ENCODE results near the gene USP2. TPM values are rescaled to one million over a fixed set of nuclear protein-coding genes. Genes with fewer than 3 reads are reported as not detected.

Gene USP2
- total and polyA plus RNA-seq, 4 donors: 1.7 to 6.5 (median 3.5) TPM

GRCh38 chr11:119319700-119320239 lies 61.7 kb downstream of the USP2 start:
- Histone ChIP-seq H3K27ac (ENCODE audit: low read depth in 1 of 2, low read length in 1 of 2) (peak overlapping the region; percentile 76 to 89), H3K4me3 (no peak overlapping the region), H3K9ac (ENCODE audit: insufficient read depth in 1 of 2, low read length in 2 of 2) (no peak overlapping the region), H3K36me3 (ENCODE audit: control insufficient read depth in 4 of 4, insufficient read depth in 4 of 4, low read length in 4 of 4) (no peaks in the 10 kb centered on the region), H3K4me1 (ENCODE audit: control insufficient read depth in 5 of 5, insufficient read depth in 5 of 5, low read length in 5 of 5) (peaks cover 0 to 70% (median 14%) of the 10 kb centered on the region in 5 donors), H3K9me3 (ENCODE audit: control insufficient read depth in 4 of 4, insufficient read depth in 3 of 4, low read length in 3 of 4) (no peaks in the 10 kb centered on the region), H3K27me3 (ENCODE audit: control insufficient read depth in 3 of 3, insufficient read depth in 3 of 3, low read length in 2 of 3) (no peaks in the 10 kb centered on the region)
- DNase-seq: peak in 2 of 3 donors; percentile 47 to 72
- TF ChIP-seq CTCF (IDR thresholded peaks at IDR 0.05; ENCODE audit: control extremely low read depth, extremely low read depth): no peak
- WGBS, 2 donors: 51 to 62% methylated on average over 10 to 11 of the region's 11 CpGs
- ATAC-seq (ENCODE audit: insufficient read depth, low FRiP score): no peak

GRCh38 chr11:119319136-119319699 lies 62.3 kb downstream of the USP2 start:
- 71 to 87% methylated on average over 8 of the region's 8 CpGs for WGBS, 2 donors
- H3K4me1 ChIP-seq (ENCODE audit: control insufficient read depth in 5 of 5, insufficient read depth in 5 of 5, low read length in 5 of 5): peaks cover 0 to 73% (median 14%) of the 10 kb centered on the region in 5 donors
- ATAC-seq (ENCODE audit: insufficient read depth, low FRiP score) (no peak), DNase-seq (no peak)
- H3K36me3 ChIP-seq (ENCODE audit: control insufficient read depth in 4 of 4, insufficient read depth in 4 of 4, low read length in 4 of 4): no peaks in the 10 kb centered on the region
- H3K27ac ChIP-seq (ENCODE audit: low read depth in 1 of 2, low read length in 1 of 2): peak overlapping the region; percentile 76 to 89
- no peaks in the 10 kb centered on the region for H3K9me3 ChIP-seq (ENCODE audit: control insufficient read depth in 4 of 4, insufficient read depth in 3 of 4, low read length in 3 of 4)
- H3K9ac ChIP-seq (ENCODE audit: insufficient read depth in 1 of 2, low read length in 2 of 2): peak overlapping the region in 1 of 2 donors; percentile 28
- TF ChIP-seq CTCF (IDR thresholded peaks at IDR 0.05; ENCODE audit: control extremely low read depth, extremely low read depth): no peak
- no peaks in the 10 kb centered on the region for H3K27me3 ChIP-seq (ENCODE audit: control insufficient read depth in 3 of 3, insufficient read depth in 3 of 3, low read length in 2 of 3)
- H3K4me3 ChIP-seq: no peak overlapping the region

GRCh38 chr11:119318240-119319135 lies 63.0 kb downstream of the USP2 start:
- H3K4me1 ChIP-seq (ENCODE audit: control insufficient read depth in 5 of 5, insufficient read depth in 5 of 5, low read length in 5 of 5): peaks cover 0 to 73% (median 14%) of the 10 kb centered on the region in 5 donors
- ATAC-seq (ENCODE audit: insufficient read depth, low FRiP score): no peak

More at GRCh38 chr11:119318240-119319135, 63.0 kb downstream of the USP2 start:
- no peak for TF ChIP-seq CTCF (IDR thresholded peaks at IDR 0.05; ENCODE audit: control extremely low read depth, extremely low read depth)
- Histone ChIP-seq H3K27me3 (ENCODE audit: control insufficient read depth in 3 of 3, insufficient read depth in 3 of 3, low read length in 2 of 3) (no peaks in the 10 kb centered on the region), H3K27ac (ENCODE audit: low read depth in 1 of 2, low read length in 1 of 2) (peak overlapping the region; percentile 76 to 89), H3K4me3 (no peak overlapping the region), H3K9me3 (ENCODE audit: control insufficient read depth in 4 of 4, insufficient read depth in 3 of 4, low read length in 3 of 4) (no peaks in the 10 kb centered on the region), H3K36me3 (ENCODE audit: control insufficient read depth in 4 of 4, insufficient read depth in 4 of 4, low read length in 4 of 4) (no peaks in the 10 kb centered on the region), H3K9ac (ENCODE audit: insufficient read depth in 1 of 2, low read length in 2 of 2) (peak overlapping the region in 1 of 2 donors; percentile 28)
- WGBS, 2 donors: 61 to 70% methylated on average over 22 of the region's 22 CpGs
- DNase-seq: peak; percentile 74 to 81 (median 78)

Data from lung (tissue), 12 donors.